ENCODE results near the gene RHOC.
"Not testable (repeated sequence)": the region's sequence is repeated elsewhere in the genome, so short reads cannot be mapped to it uniquely, and the experiment has no call there.

DNA sequence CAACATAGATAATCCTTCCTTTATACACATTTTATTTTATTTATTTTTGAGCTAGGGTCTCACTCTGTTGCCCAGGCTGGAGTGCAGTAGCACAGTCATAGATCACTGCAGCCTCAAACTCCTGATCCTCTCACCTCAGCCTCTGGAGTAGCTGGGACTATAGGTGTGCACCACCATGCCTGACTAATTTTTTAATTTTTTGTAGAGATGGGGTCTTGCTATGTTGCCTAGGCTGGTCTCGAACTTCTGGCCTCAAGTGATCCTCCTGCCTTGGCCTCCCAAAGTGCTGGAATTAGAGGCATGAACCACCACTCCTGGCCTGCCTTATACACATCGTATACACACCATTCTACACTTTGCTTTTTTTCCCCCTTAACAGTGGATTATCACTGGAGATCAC lies 14.4 kb upstream of the RHOC start:
- TF ChIP-seq, protein P1, sequence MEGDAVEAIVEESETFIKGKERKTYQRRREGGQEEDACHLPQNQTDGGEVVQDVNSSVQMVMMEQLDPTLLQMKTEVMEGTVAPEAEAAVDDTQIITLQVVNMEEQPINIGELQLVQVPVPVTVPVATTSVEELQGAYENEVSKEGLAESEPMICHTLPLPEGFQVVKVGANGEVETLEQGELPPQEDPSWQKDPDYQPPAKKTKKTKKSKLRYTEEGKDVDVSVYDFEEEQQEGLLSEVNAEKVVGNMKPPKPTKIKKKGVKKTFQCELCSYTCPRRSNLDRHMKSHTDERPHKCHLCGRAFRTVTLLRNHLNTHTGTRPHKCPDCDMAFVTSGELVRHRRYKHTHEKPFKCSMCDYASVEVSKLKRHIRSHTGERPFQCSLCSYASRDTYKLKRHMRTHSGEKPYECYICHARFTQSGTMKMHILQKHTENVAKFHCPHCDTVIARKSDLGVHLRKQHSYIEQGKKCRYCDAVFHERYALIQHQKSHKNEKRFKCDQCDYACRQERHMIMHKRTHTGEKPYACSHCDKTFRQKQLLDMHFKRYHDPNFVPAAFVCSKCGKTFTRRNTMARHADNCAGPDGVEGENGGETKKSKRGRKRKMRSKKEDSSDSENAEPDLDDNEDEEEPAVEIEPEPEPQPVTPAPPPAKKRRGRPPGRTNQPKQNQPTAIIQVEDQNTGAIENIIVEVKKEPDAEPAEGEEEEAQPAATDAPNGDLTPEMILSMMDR (IDR thresholded peaks at IDR 0.05), result not testable (repeated sequence)
- TF ChIP-seq POLR2A (IDR thresholded peaks at IDR 0.05), result not testable (repeated sequence)
